Mucosa of stomach (tissue), 1 donor: ENCODE data around the gene C11orf52.
A peak's percentile ranks its signal among the peaks of the same experiment; 100 is the strongest.
"Not testable (repeated sequence)": the region's sequence is repeated elsewhere in the genome, so short reads cannot be mapped to it uniquely, and the experiment has no call there.

Experiments used
- H3K27me3 ChIP-seq: one replicate; pipeline ENCODE4 v1.7.0; 2013; ENCODE audit warnings: mild to moderate bottlenecking, low read length; ENCODE audit not compliant: control insufficient read depth, insufficient read depth
- H3K36me3 ChIP-seq: one replicate; pipeline ENCODE4 v1.7.0; 2013; ENCODE audit warnings: low read length; ENCODE audit not compliant: control insufficient read depth, insufficient read depth
- H3K4me1 ChIP-seq: one replicate; pipeline ENCODE4 v1.7.0; 2013; ENCODE audit warnings: mild to moderate bottlenecking, low read length; ENCODE audit not compliant: control insufficient read depth, insufficient read depth
- H3K4me3 ChIP-seq: one replicate; pipeline ENCODE4 v1.7.0; 2013; ENCODE audit warnings: low read length
- H3K9ac ChIP-seq: one replicate; pipeline ENCODE4 v1.7.0; 2013; ENCODE audit warnings: mild to moderate bottlenecking, low read length, moderate library complexity
- H3K9me3 ChIP-seq: one replicate; pipeline ENCODE4 v1.7.0; 2013; ENCODE audit warnings: mild to moderate bottlenecking, low read length, moderate library complexity; ENCODE audit not compliant: control insufficient read depth
- donor health status: Pancreatic carcinoma.

Gene C11orf52

GRCh38 chr11:111917312-111917711 is 1.4 kb upstream of the C11orf52 start:
- no peaks in the 10 kb centered on the region for H3K9me3 ChIP-seq
- H3K4me1 ChIP-seq: peaks cover 5% of the 10 kb centered on the region
- H3K27me3 ChIP-seq: no peaks in the 10 kb centered on the region
- no peak overlapping the region for H3K9ac ChIP-seq
- no peak overlapping the region for H3K4me3 ChIP-seq
- no peaks in the 10 kb centered on the region for H3K36me3 ChIP-seq

- H3K9me3 ChIP-seq: no peaks in the 10 kb centered on the region
- H3K27me3 ChIP-seq: no peaks in the 10 kb centered on the region
- peak overlapping the region; percentile 35 for H3K9ac ChIP-seq
- H3K36me3 ChIP-seq: no peaks in the 10 kb centered on the region
- no peak overlapping the region for H3K4me3 ChIP-seq
- H3K4me1 ChIP-seq: peaks cover 7% of the 10 kb centered on the region
Measured at GRCh38 chr11:111917788-111918187, 925 bp upstream of the C11orf52 start.

- Histone ChIP-seq H3K4me3 (no peak overlapping the region), H3K9me3 (no peaks in the 10 kb centered on the region), H3K9ac (no peak overlapping the region), H3K36me3 (no peaks in the 10 kb centered on the region), H3K4me1 (peaks cover 32% of the 10 kb centered on the region), H3K27me3 (no peaks in the 10 kb centered on the region)
Measured at GRCh38 chr11:111920908-111921307, 2.2 kb downstream of the C11orf52 start.

DNA sequence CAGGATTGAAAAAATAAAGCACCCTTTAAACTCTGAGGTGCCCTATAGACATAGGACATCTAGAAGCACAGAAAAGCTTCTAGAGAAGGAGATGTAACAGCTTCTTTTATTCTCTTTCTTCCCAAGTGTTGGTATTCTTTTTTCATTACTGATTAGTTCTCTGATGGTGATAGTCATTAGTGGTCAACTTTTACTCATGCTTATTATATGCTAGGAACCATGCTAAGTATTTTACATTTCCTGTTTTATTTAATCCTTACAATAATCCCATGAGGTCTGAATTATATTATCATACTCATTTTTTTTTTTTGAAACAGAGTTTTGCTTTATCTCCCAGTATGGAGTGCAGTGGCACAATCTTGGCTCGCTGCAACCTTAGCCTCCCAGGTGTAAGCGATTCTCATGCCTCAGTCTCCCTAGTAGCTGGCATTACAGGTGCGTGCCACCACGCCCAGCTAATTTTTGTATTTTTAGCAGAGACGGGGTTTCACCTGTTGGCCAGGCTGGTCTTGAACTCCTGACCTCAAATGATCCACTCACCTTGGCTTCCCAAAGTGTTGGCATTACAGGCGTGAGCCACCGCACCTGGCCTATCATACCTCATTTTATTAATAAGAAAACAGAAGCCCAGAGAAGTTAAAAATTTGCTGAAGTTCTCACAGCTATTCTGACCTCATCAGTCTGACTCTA is 3.0 kb downstream of the C11orf52 start:
- peaks cover 40% of the 10 kb centered on the region for H3K4me1 ChIP-seq
- H3K36me3 ChIP-seq: no peaks in the 10 kb centered on the region
- H3K9me3 ChIP-seq: no peaks in the 10 kb centered on the region
- no peak overlapping the region for H3K4me3 ChIP-seq
- no peak overlapping the region for H3K9ac ChIP-seq
- no peaks in the 10 kb centered on the region for H3K27me3 ChIP-seq

GRCh38 chr11:111922803-111923202 is 4.1 kb downstream of the C11orf52 start:
- Histone ChIP-seq H3K9ac (peak overlapping the region; percentile 22), H3K36me3 (no peaks in the 10 kb centered on the region), H3K27me3 (no peaks in the 10 kb centered on the region), H3K9me3 (no peaks in the 10 kb centered on the region), H3K4me3 (no peak overlapping the region), H3K4me1 (peaks cover 46% of the 10 kb centered on the region)

DNA sequence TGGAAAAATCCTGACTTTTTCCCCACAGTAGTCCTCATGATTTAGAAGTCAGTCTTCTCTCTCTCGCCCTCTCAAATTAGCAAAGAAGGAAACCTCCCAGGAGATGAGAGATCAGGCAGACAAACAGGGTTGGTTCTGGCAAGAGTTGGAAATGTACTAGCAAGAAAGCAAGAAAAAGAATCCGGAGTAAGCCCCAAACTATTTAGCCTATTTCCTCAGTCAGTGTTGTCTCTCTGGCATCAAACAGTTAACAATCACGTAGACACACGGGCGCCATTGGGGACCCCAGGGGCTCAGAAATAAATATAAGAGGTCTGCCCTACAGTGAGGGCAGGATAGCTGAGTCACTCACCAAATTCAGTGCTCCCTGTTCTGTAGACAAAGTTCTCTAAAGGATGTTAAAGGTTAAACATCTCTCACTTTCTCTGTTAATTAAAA is 4.7 kb downstream of the C11orf52 start:
- Histone ChIP-seq H3K27me3 (no peaks in the 10 kb centered on the region), H3K4me1 (peaks cover 46% of the 10 kb centered on the region), H3K9ac (peak overlapping the region; percentile 22), H3K36me3 (no peaks in the 10 kb centered on the region), H3K9me3 (no peaks in the 10 kb centered on the region), H3K4me3 (no peak overlapping the region)

GRCh38 chr11:111923951-111924350 is 5.2 kb downstream of the C11orf52 start:
- Histone ChIP-seq H3K36me3 (no peaks in the 10 kb centered on the region), H3K4me3 (no peak overlapping the region), H3K9me3 (no peaks in the 10 kb centered on the region), H3K4me1 (peaks cover 46% of the 10 kb centered on the region), H3K9ac (peak overlapping the region; percentile 22), H3K27me3 (no peaks in the 10 kb centered on the region)

GRCh38 chr11:111925953-111926352 is 7.2 kb downstream of the C11orf52 start:
- peaks cover 41% of the 10 kb centered on the region for H3K4me1 ChIP-seq
- no peaks in the 10 kb centered on the region for H3K36me3 ChIP-seq
- peak overlapping the region; percentile 72 for H3K9ac ChIP-seq
- no peaks in the 10 kb centered on the region for H3K9me3 ChIP-seq
- no peaks in the 10 kb centered on the region for H3K27me3 ChIP-seq
- no peak overlapping the region for H3K4me3 ChIP-seq

DNA sequence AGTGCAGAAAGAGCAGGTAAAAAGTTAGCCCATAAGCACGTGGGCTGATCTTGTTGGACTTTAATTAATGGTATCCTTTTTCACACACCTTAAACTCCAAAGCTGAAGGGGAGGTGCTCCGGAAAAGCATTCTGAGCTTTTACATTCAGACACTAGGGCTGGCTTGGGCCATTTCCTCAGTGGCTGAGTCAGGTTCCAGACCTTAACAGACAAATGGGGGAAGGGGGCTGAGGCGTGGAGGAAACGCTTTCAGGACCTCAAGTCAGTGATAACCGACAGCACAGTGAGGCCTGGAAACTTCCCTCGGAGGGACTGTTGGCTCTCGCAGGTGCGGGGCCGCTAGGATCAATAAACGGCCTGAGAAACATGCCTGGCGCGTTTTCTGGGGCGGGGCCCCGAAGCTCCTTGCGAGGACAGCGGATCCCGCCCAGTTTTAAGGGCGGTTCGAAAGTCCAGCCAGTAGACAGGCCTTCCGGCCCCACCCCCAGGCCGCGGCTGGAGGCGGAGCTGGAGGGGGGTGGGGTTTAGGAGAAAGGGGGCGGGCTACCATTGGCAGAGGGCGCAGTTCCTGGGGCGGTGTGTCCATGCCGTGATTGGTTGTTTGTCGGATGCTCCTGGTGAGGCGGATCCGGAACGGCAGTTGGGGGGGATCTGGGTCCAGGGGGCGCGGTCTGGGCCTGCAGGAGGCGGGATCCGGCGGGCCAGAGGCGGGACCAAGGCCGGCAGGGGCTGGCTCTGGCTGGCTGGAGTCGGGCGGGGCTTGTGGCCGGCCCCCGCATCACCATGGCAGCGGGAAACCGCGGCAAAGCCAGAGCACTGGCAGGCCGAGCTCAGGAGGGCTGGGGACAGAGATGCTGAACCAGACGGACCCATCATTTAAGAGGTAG is 8.0 kb downstream of the C11orf52 start:
- peaks cover 41% of the 10 kb centered on the region for H3K4me1 ChIP-seq
- H3K9me3 ChIP-seq: no peaks in the 10 kb centered on the region
- peak overlapping the region; percentile 51 for H3K4me3 ChIP-seq
- H3K27me3 ChIP-seq: no peaks in the 10 kb centered on the region
- no peaks in the 10 kb centered on the region for H3K36me3 ChIP-seq
- H3K9ac ChIP-seq: peak overlapping the region; percentile 72

- Histone ChIP-seq H3K9ac (no peak overlapping the region), H3K27me3 (no peaks in the 10 kb centered on the region), H3K9me3 (no peaks in the 10 kb centered on the region), H3K4me3 (no peak overlapping the region), H3K36me3 (no peaks in the 10 kb centered on the region), H3K4me1 (peaks cover 15% of the 10 kb centered on the region)
Measured at GRCh38 chr11:111930472-111930871, 11.8 kb downstream of the C11orf52 start.

- H3K9me3 ChIP-seq: no peaks in the 10 kb centered on the region
- no peaks in the 10 kb centered on the region for H3K27me3 ChIP-seq
- H3K4me1 ChIP-seq: peaks cover 7% of the 10 kb centered on the region
- no peaks in the 10 kb centered on the region for H3K36me3 ChIP-seq
- no peak overlapping the region for H3K4me3 ChIP-seq
- no peak overlapping the region for H3K9ac ChIP-seq
Measured at GRCh38 chr11:111932611-111932950, 13.9 kb downstream of the C11orf52 start.

GRCh38 chr11:111933176-111933575 is 14.5 kb downstream of the C11orf52 start:
- H3K4me3 ChIP-seq, H3K36me3 ChIP-seq, H3K9ac ChIP-seq, H3K4me1 ChIP-seq, H3K9me3 ChIP-seq, H3K27me3 ChIP-seq: not testable (repeated sequence)
